Epidermal melanocyte (primary cell): ENCODE measurements around the gene THSD7A.
"Not testable (repeated sequence)": the region's sequence is repeated elsewhere in the genome, so short reads cannot be mapped to it uniquely, and the experiment has no call there.

Experiments
- DNase-seq: peaks from one replicate; pipeline ENCODE4 v3.0.0; 2011; ENCODE audit warnings: low spot score; ENCODE audit not compliant: insufficient read length

Gene THSD7A

GRCh38 chr7:11469028-11469745 lies 362.8 kb downstream of the THSD7A start:
- no peak for DNase-seq

DNA sequence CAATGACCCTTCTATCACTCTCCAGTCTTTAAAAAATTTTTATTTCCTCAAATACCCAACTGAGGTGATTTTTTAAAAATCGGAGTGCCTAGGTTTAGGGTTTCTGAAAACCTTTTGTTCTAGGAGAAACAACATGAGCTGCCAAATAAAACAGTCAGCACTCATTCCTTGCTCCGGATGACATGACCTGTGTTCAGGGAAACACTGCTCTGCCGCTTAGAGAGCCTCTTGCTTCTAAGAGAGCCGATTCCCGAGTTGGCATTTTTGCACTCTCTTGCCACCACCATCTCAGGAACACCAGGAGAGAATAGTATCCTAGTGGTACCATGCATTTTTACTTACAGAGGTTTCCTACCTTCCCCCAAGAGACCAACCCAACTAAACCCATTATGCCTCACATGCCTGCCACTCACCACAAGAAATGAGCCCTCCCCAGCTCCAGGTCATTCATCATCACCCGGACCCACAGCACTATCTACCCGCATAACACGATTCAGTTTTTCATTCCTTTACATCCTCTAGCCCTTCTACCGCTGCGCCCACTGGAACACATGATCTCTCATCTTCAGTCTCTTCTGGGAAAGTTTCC lies 365.4 kb downstream of the THSD7A start:
- no peak for DNase-seq

DNA sequence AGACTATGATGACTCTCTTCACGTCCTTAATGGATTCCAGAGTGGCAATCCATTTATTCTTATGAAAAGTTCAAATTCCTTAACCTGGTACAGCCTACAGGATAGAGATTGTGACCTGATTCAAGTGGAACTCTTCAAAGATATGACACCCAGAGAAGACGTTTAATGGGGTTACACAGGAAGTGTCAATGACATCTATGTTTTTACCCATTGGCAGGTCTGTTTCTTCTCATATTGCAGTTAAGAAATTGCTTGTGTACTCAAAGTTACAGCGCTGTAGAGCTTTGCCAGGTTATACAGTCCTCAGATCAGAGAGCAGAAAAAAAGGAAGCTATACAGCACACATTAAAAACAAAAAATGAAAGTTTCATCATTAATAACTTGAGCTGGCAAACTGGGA lies 367.4 kb downstream of the THSD7A start:
- DNase-seq, result no peak

DNA sequence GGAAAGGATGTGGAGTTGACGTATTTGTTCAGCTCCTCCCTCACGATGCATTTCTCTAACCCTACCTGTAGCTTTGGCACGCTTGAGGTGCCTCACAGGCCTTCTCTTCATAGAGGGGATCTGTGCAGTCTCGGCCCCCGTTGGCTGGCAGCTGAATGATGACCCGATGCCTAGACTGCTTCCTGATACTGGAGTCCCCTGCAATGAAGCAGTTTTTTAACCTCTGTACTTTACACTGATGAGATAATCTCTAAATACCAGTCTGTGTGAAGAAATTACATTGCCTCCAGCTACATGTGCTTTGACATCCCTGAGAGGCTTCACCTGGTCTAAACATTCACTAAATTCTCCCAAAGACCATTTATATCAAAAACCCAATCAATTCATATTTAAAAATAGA lies 370.1 kb downstream of the THSD7A start:
- no peak for DNase-seq

DNA sequence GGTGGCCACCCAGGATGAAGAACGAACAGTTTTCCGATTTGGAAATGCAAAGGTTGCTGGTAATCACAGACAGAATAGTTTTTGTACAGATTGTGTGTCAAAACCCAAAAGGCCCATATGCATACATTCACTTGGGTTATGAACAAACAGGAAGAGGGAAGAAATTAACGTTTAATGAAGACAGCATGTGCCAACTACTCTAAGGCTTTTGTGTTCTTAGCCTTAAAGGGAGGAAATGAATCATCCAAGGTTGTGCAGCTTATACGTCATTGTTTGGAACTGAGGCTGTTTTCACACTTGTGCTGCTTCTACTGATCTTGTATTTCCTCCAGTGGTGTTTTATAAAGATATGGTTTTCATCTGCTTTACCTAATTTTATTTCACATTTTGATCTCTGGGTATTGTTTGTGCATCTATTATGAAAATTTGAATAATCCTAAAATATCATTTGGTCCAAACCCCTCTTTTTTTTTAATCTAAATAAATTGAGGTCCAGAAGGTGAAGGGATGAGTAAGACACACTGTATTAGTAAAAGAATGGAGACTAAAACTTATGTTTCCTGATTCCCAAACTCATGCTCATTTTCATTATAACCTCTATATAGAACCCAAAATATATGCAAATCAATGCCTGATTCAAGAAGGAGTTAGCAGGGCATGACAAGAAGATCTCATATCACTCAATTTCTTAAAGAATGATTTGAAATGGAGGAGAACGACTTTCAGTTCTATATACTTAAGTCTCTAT lies 373.1 kb downstream of the THSD7A start:
- DNase-seq, result no peak

- no peak for DNase-seq
Observed at GRCh38 chr7:11457419-11457818, 374.6 kb downstream of the THSD7A start.

DNA sequence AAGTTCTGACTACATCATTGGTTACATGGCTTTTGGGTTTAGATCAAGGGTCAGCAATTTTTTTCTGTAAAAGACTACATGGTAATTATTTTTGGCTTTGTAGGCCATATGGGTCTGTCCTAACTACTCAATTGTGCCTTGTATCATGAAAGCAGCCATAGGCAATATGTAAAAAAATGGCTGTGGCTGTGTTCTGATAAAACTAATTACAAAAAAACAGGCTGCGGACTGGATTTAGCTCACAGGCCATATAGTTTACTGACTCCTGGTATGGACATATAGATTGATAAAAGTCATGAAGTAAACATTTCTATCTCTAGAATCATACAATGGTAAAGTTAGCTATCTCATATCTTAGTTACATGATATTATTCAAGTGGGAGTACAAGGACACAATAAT lies 375.4 kb downstream of the THSD7A start:
- DNase-seq, result no peak

DNA sequence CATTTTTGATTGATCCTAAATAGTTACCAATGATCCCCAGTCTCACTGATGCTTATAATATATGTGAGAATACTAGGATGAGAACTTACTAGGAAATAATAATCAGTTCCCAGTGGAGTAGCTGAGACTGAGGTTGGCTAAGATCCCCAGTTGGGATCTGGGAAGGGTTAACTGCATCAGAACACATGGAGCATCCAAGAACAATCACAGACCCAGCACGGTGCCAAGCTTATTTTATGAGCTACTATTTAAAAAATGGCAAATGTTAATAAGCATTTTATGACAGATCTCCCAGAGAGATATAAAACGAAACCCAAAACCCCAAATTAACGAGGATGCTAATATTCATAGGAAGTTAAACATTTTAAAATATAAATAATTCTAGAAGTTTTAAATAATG lies 379.5 kb downstream of the THSD7A start:
- no peak for DNase-seq

DNA sequence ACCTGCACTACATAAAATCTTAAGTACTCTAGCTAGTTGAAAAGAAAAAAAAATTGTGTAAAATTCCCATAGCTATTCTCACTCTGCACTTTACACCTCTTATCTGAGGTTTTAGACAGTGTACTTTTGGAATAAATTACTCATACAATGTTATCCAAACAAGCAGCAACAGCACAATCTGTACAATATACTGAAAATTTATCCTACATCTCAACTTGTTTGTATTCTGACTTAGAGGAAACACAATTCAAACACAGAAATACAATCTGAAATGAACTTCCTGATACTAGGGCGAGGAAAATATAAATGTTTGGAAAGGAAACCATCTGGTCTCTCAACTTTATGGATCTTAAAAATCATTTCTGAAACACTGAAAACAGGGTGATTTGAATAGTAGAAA lies 381.7 kb downstream of the THSD7A start:
- no peak for DNase-seq

DNA sequence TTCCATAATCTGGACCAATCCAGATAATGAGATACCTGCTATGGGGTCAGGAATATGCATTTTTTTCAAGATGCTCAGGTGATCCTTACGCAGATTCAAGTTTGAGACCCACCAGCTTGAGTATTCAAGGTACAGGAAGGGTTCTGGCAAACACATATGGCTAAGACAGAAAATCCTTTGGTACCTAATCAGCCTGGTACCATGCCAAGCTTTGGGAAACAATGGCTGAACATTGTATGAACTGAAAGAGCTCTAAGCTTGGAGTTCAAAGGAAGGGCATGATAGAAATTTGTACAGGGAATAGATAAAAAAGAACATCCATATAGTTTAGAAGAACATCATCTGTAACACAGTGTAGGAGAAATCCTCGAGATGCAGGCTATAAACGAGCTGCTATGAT lies 382.7 kb downstream of the THSD7A start:
- DNase-seq, result no peak

GRCh38 chr7:11448323-11448722 lies 383.7 kb downstream of the THSD7A start:
- DNase-seq, result no peak

- DNase-seq, result no peak
Observed at GRCh38 chr7:11447106-11447505, 384.9 kb downstream of the THSD7A start.

DNA sequence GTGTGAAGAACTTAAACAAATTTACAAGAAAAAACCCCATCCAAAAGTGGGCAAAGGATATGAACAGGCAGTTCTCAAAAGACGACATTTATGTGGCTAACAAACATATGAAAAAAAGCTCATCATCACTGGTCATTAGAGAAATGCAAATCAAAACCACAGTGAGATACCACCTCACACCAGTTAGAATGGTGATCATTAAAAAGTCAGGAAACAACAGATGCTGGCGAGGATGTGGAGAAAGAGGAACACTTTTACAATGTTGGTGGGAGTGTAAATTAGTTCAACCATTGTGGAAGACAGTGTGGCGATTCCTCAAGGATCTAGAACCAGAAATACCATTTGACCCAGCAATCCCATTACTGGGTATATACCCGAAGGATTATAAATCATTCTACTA lies 388.1 kb downstream of the THSD7A start:
- DNase-seq, result not testable (repeated sequence)

DNA sequence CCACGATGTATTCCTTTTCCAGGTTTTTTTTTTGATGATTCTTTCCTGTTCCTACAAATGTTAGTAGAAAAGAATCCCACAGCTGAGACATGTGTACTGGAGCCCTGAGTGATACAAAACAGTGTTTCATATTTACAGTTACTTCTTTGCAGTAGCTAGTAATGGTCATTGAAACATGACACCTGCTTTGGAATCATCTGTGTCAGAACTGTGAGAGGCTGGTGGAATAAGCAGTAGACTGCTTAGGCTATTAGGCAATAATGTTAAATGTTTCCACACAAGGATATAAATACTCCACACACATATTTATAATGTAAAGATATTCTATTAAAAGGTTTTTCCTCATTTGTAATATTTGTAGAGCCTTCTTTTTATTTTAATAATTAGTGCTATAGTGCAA lies 394.0 kb downstream of the THSD7A start:
- no peak for DNase-seq

DNA sequence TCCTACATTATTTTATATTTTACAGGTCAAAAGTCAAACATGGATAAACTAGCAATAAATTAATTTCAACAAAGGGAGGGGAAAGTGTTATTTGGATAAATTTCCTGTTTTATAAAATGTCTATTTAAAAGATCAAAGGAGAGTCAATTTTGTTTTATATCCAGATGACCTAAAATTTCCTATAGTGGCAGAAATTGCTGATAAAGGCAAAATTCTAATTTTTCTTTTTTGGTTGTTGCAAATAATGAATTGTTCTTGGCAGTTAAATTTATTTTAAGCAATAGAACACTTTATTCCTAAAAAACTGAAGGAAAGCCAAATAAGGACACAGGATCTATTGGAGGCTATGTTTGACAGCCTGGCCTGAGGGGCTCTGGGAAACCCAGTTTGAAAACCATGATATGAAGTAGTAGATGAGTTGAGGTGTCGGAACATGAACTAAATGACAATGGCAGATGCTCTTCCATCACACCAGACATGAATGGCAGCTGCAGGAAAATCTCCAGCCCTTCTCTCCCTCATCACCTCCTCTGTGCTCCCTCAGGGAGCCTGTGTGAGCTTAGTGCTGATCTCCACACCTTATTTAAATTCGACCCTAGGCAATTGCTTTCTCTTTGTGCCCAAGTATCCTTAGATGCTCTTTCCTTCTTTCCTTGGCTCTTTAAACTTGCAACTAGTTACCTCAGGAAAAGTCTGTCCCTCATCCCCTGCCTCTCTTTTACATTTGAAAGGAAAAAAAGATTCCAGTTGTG lies 395.0 kb downstream of the THSD7A start:
- no peak for DNase-seq

- no peak for DNase-seq
Observed at GRCh38 chr7:11436316-11436715, 395.7 kb downstream of the THSD7A start.

GRCh38 chr7:11434366-11434765 lies 397.6 kb downstream of the THSD7A start:
- DNase-seq, result no peak

GRCh38 chr7:11430841-11431240 lies 401.2 kb downstream of the THSD7A start:
- DNase-seq, result no peak

GRCh38 chr7:11430112-11430511 lies 401.9 kb downstream of the THSD7A start:
- no peak for DNase-seq

GRCh38 chr7:11428877-11429581 lies 403.0 kb downstream of the THSD7A start:
- DNase-seq, result no peak

DNA sequence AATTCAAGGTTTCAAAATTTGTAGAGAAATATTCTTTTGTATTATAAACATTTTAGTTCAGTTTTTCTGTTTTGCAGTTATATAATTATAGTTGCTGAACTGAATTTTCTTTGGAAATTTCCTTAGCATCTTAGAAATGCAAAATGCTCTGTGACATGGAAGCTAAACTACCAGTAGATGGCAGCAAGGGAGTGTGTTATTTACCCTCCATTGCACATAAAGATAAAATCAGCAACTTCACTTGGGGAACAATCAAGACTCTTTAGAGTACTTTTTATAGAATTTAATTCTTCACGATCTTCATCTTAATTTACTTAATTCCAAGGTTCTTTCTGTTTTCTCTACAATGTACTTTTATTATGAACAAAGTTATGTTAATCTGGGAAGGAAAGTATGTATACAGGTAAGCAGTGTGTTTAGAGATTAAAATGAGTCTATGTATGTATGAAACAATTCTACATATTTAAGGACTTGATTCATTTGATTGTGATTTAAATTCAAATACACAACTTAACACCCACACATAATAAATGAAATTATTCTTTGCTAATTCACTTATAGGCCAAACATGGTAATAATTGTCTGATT lies 404.2 kb downstream of the THSD7A start:
- DNase-seq, result peak; percentile 55
